Stimulated activated CD4-positive, alpha-beta T cell treated with anti-CD3 and anti-CD28 coated beads, Interleukin-1b, Interleukin-23, amount 100 ng/mL, for 24 hours (primary cell): ENCODE measurements around the gene PPP6R1.
"Not testable (repeated sequence)": the region's sequence is repeated elsewhere in the genome, so short reads cannot be mapped to it uniquely, and the experiment has no call there.

Experiments
- DNase-seq, 4 experiments: peaks; one replicate each; pipeline ENCODE4 v3.0.0-alpha.2; 2020; ENCODE audit warnings: low read depth in 4 of 4, low spot score in 1 of 4

Gene PPP6R1

DNA sequence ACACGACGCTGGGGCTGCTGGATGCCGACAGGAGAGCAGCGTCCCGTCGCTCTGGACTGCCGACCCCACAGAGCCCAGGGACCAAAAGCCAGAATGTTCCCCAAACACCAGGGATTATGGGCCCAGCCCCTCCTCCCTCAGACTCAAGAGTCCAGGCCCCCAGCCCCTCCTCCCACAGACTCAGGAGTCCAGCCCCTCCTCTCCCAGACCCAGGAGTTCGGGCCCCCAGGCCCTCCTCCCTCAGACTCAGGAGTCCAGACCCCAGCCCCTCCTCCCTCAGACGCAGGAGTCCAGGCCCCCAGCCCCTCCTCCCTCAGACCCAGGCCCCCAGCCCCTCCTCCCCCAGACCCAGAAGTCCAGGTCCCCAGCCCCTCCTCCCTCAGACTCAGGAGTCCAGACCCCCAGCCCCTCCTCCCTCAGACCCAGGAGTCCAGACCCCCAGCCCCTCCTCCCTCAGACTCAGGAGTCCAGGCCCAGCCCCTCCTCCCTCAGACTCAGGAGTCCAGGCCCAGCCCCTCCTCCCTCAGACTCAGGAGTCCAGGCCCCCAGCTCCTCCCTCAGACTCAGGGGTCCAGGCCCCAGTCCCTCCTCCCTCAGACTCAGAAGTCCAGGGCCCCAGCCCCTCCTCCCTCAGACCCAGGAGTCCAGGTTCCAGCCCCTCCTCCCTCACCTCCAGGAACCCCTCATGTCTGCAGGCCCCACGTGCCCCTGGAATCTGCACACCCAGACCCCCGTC, 34.0 kb downstream of the PPP6R1 start:
- DNase-seq: not testable (repeated sequence)

DNA sequence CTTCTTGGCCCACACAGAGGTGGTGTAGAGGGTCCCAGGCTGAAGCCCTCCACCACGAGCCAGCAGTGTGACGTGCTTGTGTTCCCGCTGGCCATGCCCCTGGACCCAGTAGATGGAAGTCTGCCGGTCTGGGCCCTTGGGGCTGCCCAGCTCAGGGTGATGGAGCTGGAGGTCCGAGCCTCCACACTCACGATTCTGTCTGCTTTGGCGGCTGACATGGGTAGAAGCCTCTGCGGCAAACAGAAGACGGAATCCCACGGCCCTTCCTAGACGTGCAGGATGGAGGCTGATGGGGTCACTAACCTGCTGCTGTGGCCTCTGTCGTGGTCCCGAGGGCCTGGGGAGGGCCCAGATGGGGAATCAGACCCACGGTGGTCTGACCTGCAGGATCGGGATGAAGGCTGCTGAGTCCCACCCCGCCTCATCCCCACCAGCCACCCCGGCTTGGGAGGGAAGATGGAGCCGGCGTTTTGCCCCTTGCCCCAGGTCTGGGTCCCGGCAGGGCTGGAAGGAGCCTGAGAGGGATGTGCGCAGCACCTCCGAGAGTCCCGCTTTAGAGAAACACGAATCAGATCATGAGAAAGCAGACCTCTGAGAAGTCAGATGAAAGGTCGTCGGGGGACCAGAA, 34.7 kb downstream of the PPP6R1 start:
- DNase-seq: no peak

DNA sequence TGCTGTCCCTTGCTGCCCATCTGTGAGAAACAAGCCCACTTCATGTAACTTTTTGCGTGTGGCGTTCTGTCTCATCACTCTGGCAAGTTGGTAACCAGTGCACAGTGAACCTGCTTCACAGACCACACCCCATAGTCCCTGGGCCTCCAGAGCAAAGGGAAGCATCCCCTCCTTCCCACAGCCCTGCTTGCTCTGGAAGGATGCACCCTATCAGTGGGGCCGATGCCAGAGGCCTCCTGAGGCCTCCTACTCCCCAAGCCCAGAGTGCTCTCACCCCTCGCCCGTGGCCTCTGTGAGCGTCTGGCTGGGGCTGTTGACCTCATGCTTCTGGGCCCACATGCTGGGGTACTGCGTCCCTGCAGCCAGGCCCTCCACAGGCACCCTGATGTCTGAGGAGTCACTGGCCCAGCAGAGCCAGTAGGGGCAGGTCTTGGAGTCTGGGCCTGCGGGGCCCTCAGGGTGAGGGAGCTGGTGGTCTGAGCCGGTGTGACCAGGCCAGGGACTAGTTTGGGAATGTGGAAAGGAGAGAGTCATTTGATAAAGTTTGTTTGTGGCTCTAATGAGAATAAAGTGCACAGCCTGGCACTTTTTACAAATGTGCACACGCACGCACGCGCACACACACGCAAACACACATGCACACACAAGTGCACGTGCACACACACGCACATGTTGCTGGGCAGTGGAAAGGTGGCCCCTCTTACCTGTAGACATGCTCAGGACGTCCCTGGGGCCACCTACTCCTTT, 35.4 kb downstream of the PPP6R1 start:
- no peak for DNase-seq

DNA sequence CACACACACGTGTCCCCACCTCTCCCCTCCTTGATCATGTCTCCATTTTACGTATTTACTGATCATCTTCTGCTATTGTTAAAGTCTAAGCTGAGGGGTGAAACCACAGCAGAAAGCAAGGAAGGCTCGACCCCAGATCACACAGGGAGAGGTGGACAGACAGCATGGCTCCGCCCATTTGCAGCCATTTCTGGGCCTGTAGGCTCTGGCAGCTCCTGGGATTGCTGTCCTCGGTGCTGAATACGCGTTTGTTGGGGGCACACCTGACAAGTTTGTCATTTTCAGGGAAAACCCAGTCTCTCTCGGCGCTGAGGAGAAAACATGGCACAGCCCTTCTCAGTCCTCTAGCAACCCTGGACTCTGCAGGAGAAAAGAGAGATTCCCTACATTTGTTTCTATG, 38.3 kb downstream of the PPP6R1 start:
- no peak for DNase-seq

DNA sequence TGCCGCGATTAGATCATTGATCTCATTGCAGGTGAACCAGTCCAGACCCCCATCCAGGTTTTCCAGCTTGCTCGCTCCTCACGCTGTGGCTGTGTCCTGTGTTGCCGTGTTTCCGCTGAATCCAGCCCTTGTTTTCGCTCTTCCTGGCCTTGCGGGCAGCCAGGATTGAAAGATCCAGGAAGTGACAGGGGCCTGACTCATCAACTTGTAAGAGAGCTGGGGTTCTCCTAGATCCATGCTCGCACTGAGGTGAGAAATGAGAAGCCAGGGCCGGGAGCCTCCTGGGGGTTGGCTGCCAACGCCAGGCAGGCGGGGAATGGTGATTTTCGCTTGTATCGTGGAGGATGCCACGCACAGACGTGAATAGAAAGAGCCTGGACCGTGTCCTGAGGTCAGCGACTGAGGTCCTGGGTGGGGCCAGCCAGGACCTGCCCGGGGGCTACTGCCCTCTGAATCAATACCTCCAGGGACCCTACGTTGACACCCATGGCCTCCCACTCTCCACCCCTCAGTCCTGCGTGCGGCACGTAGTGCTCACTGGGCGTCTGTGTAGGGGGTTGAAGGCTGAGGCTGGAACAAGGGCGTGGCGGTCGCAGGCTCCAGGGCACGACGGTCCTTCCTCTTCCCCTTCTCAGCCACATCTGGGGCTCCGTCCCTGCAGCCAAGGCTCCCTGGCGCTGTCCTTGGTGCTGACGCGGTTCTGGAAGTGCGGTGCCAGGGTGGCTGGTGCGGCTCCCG, 42.2 kb downstream of the PPP6R1 start:
- DNase-seq: peak; percentile 15 to 58 (median 28)

DNA sequence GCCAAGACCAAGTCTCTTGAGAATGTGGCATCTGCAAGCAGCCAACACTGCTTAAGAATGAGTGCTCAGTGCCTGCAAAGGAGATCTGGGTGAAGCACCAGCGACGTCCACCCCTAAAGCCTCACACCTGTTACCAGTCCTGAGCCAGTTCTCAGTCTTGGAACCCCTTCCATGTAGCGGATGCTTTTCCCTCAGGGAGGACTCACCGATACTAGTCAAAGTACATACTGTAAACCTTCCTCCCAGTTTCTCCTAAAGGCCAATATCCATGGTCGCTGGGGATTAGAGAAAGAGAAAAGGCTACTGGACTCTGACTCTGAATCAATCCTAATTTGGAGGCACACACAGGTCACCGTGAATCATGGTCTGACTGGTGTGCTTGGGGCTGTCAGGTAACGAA, 45.3 kb downstream of the PPP6R1 start:
- no peak for DNase-seq

DNA sequence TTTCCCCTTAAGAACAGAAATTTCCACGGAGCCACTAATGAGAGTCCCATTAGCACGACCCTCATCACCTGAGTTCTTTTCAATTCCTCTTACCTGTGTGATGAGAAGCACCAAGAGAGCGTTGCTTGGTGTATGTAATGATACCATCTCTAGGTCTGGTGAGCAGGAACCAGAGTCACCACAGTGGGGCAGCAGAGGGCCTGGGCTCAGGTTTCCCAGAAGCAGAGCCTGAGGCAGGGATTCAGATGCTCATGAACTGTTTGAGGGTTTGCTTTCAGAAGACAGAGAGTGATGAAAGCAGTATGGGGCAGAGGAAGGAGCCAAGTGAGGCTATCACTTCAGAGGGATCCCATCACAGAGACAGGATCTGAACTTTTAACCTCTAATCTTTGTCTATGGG, 46.4 kb downstream of the PPP6R1 start:
- DNase-seq: peak in 3 of 4 experiments; percentile 13 to 32 (median 20)

DNA sequence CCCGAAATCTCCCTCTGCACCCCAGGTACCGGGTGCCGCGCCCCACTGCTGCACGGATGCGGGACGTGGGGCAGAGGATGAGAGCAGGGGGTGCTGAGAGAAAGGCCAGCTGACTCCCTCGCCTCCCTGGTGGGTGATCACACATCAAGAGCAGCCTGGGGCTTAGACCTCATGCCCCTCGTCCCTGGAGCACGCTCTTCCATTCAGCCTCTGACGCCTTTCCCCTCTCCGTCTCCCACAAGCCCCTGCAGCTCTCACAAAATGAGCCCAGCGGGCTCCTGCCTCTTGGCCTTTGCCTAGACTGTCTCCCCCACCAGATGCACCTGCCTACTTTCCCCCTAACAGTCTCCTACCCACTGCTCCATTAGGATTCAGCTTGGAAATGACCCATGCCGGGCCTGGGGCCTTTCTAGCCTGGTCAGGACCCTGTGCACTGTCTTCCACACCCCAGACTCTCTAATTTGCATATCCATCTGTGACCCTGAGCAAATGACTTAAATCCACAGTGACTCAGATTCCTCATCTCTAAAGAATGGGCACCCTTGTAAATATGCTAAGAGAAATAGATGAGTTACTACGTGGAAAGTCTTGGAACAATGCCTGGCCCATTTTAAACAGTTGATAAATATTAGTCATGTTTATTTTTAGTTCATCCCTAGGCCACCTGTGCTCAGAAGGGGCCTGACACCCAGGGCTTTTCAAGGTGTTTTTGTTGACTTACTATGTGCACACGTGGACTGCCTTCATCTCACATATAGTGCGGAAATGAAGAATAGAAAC, 48.9 kb downstream of the PPP6R1 start:
- DNase-seq: no peak

DNA sequence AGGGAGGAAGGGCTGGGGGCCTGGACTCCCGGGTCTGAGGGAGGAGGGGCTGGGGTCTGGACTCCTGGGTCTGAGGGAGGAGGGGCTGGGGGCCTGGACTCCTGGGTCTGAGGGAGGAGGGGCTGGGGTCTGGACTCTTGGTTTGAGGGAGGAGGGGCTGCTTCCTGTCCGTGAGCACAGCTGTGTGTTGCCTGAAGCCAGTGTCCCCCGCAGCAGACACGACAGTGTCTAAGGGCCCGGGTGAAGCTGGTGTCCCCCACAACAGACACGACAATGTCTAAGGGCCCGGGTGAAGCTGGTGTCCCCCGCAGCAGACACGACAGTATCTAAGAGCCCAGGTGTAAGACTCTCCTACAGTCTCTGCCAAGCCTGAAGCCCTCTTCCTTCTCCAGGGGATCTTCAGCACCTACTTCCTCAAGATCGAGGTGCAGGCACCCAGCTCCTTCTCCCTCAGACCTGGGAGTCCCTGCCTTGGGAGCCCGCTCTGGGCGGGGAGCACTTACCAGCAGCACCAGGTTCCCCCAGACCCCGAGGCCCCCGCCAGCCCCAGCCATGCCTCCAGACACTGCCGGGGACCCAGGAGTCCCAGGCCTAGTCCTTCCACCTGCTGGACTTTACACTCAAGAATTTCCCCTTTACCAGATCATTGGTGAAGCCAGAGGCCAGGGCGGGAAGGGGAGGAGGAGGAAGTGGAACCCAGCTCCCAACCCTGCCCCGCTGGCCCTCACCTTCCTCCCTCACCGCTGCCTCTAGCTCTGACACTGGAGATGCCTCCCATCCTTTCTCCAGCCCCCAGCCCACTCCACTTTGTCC, 49.7 kb downstream of the PPP6R1 start, which contains the start of gene PTPRH:
Gene PTPRH (minus strand): TSS at position 622 of the 813 bp plus-strand sequence. CDS start 68 bp downstream, at position 554.
- DNase-seq: no peak

DNA sequence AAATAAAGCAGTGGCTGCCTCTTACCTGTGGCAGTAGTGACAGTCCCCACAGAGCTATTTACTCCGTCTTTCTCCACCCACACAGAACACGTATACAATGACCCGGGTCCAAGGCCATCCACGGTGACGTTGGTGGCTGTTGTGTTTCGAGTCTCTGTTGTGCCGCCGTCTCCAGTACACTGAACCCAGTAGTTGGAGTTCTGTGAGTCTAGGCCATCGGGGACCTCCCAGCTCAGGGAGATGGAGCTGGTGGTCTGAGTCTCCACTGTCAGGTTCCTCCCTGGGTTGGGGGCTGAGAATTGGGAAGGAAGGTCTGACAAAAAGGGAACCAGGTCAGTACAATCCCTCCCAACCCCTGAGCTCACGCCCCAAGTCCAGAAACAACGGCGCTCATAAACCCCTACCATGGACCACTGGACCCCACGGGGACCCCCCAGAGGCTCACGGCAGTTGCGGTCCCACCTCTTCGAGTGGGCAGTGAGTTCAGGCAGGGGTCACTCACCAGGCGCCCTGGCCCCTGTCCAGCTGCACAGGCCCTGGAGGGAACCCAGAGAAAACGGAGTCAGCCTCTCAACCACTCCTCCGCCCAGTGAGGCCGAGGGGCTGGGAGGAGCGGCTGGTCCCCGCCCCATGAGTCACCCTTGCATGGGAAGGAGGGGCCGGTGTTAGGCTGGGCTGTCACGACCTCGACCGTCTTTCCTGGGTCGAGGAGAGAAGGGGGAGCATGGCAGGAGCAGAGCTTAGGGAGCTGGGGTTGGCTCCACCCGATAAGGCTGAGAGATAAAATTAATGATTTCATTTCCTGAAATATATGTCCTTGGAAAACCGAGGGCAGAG, 51.9 kb downstream of the PPP6R1 start:
- DNase-seq: peak in 3 of 4 experiments; percentile 12 to 44 (median 34)

DNA sequence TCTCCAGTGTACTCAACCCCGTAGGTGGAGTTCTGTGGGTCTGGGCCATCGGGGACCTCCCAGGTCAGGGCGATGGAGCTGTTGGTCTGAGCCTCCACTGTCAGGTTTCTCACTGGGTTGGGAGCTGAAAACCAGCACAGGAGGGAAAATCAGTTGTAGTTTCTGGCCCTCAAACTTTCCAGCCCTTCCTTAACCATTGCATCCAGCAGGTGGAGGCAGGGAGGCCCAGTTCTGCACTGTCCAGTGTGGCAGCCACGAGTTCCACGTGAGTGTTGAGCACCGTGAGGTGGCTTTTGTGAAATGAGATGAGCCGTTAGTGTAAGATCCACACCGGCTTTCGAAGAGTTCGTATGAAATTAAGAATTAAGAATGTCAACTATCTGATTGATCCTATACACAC, 56.6 kb downstream of the PPP6R1 start:
- DNase-seq: not testable (repeated sequence)

DNA sequence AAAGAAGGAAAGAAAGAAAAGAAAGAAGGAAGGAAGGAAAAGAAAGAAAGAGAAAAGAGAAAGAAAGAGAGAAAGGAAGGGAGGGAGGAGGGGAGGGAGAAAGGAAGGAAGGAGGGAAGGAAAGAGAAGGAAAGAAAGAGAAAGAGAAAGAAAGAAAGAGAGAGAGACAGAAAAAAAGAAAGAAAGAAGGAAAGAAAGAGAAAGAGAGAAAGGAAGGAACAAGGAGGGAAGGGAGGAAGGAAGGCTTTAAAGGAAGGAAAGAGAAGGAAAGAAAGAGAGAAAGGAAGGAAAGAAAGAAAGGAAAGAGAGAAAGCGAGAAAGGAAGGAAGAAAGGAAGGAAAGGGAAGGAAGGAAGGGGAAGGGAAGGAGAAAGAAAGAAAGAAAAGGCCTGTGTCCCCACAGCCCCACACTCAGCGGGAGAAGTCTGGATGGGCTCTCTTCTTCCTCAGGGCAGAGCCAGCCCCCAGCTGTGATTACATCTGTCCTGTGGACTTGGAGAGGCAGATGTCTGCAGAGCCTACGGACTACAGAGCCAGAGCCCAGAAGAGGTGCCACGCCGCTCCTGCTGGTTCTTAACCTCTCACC, 59.1 kb downstream of the PPP6R1 start:
- DNase-seq: no peak

DNA sequence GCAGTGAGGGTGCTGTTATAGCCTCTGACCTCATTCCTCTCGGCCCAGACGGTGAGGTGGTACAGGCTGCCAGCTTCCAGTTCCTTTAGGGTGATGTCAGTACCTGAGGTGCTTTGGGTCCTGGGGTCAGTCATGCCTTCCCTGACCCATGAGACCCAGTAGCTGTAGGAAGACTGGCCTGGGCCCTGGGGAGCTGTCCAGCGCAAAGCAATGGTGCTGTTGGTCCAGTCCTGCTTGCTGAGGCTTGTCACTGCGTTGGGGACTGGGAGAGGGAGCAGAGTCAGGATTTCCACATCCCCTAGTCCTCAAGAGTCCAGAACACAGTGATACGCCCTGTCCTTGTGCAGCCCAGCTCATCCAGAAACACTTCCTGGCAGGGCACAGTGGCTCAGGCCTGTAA, 60.2 kb downstream of the PPP6R1 start:
- no peak for DNase-seq

DNA sequence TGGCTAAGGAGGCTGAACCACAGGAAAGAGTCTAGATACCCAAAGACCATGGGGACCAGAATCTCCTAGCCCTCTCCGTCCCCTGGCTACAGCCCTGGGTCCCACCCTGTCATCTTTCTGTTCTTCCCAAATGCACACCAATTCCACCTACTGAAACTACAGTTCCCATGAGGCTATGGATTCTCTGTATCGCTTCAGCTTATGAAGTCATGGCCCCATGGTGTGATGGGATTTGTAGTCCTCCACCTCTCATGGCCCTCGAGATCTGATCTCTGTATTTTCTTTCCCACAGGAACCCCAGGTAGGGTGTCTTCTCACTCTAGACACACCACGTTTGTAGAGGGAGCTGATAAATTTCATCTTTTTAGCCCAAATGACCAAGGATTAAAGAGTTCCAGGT, 61.3 kb downstream of the PPP6R1 start:
- DNase-seq: no peak

DNA sequence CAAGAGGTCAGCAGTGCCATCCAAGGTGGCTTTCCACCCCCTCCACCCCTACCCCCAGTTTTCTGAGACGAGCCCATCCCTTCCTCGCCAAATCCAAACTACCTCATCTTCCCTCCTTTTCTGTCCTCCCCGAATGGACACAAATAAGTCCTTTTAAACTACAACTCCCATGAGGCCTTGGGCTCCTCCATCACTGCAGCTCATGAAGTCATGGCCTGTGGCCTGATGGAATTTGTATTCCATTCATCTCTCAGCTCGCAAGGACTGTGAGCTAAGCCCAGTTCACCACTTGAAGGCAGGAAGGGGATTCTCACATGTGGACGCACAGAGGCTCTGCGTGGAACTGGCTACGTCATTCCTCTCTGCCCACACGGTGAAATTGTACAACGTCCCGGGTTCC, 62.0 kb downstream of the PPP6R1 start:
- DNase-seq: no peak

DNA sequence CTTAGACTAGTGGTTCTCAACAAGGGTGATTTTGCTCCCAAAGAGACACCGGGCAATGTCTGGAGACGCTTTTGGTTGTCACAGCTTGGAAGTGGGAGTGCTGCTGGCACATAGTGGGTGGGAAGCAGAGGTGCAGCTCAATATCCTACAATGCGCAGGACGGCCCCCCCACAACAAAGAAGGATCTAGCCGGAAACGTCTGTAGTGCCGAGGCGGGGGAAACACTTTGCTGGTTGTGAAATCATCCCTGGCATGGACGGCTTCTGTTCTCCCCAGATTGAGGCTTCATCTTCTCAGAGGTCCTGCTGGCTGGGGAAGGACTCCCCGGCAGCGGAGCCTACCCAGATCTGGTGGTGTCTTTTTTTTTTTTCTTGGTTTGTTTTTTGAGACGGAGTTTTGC, 65.3 kb downstream of the PPP6R1 start:
- no peak for DNase-seq

DNA sequence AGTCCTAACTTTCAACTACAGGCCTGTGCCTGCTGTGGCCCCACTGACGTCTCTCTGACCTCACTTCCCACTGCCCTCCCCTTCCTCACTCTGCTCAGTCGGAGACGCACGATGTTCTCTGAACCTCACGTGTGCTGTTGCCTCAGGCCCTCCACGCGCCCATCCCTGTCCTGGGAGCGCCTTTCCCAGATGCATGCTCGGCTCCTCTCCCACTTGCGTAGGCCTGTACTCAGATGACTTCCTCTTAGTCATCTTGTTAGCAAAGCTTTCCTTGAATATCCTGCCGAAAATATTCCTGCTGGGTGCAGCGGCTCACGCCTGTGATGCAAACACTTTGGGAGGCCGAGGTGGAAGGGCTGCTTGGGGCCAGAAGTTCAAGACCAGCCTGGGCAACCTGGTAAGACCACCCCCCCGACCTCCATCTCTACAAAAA, 69.4 kb downstream of the PPP6R1 start:
- no peak for DNase-seq

DNA sequence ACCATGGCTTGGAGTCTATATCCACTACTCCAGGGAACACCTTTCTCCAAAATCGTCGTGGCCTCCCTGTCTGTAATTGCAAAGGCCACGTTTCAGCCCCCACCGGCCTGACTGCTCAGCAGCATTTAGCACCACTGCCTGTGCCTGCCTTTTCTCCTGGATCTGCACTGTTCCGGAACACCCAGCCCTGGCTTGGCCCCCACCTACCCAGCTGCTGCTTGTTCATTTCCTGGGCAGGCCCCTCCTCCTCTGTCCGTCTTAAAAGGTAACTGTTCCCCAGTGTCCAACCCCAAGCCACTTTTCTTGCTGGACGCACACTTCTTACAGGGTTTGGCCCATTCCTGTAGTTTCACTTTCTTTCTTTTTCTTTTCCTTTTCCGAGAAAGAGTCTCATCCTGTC, 70.2 kb downstream of the PPP6R1 start:
- no peak for DNase-seq
